Fibroblast of skin of back (primary cell): Measurements from ENCODE around the gene ZCCHC24.

Experiments used
- DNase-seq: peaks from one replicate; pipeline ENCODE4 v3.0.0-alpha.2; 2013

The ZCCHC24 gene

DNA sequence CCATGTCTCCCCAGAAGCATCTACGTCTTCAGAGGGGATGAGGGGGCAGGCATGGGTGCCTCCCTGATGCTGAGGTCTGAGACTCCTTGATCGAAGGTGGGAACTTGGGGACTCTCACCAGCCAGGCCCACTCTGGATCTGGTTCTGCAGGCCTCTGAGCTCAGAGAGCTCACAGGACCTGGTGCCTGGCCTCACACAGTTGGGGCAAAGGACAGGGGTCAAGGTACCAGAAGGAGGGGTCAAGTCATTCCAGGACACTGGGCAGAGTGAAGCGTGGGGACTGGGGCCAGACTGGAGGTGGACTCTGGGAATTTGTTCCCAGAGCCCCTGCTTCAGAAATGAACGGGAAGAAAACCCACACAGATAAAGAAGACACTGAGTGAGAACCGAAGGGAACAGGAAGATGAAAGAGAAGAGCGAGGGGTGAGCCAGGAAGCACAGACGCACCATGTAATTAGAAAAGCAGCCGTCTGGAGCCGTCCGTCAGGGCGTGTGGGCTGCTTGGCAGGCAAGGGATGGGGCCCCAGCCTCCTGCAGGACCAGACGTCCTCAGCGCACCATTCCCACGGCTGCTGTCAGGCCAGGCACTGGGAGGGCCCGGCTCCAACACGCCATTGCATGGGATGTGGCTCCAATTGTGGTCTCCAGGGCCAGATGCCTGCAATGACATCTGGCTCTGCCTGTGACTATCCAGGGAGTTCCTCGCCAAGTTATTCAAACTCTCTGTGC lies 47.7 kb downstream of the ZCCHC24 start:
- DNase-seq: peak; percentile 57

DNA sequence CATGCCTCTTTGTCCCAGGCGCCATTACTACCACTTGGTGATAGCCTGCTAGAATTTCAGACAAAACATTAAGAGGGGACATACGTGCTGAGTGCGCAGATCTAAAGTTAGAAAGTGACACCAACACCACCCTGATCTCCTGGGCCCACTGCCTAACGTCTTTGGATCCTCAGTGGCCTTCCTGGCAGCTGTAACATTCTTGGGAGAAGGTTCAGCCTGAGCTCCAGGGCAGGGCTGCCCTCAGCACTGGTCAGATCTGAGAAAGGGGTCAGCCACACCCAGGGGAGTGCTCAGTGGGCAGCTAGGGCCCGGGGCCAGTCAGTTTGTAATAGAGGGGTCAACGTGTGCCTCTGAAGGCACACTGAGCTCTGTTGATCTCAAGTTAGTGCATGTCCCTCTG lies 48.4 kb downstream of the ZCCHC24 start:
- no peak for DNase-seq

DNA sequence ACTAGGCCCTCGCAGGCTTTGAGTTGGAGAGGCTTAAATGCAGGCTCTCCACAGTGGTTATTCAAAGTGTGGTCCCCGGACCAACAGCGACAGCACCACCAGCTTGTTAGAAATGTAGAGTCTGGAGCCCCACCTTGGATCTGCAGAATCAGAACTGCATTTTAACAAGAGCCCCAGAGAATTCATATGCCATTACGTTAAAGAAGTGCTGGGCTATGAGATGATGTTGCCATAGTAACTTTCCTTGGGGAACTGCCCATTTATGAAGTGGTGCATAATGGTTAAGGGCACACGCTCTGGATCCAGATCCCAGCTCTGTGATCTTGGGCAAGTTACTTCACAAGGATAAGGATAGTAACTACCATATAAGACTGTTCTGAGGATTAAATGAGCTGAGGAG lies 48.9 kb downstream of the ZCCHC24 start:
- no peak for DNase-seq

DNA sequence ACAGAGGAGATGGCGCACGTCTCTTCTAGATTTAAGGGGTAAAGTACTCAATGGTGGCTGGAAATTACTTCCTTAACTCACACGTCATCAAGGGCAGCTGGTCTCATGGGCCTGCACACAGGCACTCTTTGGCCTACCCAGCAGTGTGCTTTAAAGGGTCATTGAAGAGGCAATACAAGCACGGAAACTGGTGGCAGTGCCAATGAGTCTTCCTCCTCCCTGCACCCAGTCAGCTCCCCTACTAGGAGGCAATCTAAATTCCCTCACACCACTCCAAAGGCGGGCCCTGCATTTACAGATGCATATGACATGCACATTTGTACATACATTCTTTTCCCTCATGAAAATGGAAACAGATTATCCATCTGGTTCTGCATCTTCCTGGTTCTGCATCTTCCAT lies 50.8 kb downstream of the ZCCHC24 start:
- no peak for DNase-seq

DNA sequence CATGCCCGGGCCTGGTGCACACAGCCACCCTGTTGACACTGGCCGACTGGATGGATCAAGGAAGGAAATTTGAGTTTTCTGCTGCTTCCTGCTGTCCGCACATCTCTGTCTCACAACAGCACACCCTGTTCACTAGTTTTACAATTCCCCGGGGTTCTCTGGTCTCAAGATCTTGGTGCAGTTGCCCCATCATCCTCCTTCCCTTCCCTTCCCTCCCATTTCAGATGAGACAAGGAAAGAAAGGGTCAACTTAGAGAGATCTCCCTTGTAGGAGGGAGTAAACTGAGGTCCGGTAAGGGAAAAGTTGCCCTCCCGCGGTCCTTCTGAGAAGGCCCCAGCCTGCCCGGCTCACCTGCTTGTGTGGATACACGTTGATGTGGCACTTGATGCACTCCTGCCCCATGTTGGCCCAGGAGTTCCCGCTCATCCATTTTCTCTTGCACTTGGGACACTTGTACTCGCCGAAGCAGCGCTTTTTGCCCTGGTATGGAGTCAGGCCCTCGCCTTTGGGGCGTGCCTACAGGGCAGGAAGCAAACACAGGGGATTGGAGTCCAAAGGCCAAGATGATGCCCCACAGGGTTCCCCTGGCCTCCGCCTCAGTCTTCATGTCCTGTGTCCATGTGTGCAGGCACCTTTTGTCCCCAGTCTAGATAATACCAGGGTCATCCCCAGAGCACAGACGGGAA lies 51.4 kb downstream of the ZCCHC24 start:
- no peak for DNase-seq

DNA sequence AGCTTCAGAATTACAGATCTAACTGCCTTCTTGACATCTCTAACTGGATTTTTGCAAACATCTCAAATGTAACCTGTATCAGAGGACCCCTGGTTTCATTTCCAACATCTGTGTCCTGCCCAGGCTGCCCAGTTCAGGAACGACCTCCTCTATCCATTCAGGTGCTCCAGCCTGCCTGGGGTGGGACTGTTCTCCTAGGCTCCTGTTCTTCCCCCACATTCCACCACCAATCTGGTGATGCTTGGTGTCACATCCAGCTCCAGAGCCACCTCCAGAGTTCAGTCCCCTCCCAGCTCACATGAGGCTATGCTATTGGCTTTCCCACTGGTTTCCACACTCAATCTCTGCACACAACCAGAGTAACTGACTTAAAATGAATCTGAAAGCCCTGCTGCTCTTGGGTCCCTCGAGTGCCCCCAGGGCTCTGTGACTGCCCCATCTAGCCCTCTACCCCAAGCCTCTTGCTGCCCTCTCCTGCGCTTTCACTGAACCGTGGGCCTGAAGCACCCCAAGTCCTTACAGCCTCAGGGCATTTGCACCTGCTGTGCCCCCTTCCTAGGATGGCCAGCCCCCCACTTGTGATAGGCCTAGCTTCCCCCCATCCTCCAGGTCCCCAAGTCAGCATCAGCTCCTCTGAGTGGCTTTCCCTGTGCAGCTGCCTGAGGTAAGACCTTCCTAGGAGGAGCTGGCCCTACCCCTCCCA lies 52.1 kb downstream of the ZCCHC24 start:
- DNase-seq: no peak

DNA sequence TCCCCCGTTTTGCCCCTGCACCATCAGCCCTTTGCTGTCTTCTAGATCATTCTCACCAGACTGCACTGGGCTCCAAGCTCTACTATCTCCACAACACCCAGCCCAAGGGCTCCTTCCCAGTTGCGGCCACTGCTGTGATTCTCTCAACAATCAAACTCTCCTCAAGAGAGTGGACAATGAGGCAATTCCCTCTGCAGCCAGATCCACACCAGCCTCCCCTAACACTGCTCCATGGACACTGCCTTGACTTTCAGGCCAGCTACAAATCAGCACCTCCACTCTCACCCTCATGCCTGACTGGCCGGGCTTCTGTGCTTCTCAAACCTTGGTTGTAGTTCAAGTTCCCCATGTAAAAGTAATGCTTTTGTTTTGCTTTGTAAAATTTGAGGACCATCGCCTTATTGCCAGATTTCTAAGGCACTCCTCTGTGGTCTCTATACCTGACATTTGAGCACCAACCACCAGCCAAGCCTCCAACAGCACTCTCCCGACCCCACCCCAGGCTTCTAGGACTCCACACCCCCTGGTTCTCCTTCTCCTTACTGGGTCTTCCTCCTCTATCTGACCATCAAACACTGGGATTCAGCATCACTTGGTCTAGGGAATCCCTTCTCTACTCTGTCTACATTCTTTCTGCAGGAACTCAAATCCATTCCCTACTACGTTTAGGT lies 52.8 kb downstream of the ZCCHC24 start:
- no peak for DNase-seq

DNA sequence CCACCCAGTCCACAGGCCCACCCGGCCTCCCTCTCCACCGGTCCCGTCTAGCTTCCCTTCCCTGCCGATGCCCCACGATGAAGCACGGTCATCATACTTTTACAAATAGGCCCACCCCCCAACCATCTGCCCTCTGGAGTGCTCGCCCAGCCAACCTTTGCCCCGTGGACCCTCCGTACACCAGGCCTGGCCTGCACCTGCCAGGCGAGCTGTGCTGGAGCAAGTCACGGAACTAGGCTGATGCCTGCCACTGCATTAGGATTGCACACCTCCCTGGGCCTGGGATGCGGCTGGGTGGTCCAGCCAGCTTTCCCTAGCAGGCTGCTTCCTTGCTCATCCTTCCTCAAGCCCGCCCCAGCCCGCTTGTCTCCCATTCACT lies 53.4 kb downstream of the ZCCHC24 start:
- no peak for DNase-seq

DNA sequence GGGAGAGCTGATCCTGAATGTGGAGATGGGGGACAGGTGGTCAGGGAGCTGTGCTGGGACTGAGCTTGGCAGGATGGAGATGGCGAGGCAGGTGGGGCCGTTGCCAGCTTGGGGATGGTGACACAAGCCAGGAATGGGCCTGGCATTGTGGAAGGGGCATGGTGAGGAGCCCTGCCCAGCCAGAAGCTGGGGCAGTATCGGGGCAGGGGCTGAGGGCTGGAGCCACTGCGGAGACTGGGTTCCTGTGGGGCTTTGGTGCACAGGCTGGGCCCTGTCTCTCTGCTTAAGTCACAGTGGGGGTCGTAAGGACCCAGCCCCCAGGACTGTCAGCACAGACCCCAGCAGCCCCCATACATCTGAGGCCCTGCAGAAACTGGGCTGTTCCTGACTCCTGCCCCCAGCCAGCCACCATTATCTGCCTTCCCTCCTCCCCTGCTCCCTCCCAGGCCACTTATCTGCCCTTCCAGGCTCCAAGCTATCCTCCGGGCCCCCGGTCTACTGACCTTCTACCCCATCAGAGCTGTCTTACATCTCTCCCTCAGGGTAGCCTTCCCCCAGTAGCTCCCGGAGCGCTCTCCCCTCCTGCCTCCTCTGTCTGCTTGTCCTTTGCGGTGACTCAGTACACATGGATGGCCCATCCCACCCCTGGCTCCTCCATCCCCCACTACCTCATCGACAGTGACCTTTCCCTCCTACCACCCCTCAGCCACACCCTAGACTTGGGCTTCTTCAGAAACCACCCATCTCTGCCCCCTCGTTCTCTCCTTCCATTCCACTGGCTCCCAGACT lies 54.0 kb downstream of the ZCCHC24 start:
- DNase-seq: no peak

DNA sequence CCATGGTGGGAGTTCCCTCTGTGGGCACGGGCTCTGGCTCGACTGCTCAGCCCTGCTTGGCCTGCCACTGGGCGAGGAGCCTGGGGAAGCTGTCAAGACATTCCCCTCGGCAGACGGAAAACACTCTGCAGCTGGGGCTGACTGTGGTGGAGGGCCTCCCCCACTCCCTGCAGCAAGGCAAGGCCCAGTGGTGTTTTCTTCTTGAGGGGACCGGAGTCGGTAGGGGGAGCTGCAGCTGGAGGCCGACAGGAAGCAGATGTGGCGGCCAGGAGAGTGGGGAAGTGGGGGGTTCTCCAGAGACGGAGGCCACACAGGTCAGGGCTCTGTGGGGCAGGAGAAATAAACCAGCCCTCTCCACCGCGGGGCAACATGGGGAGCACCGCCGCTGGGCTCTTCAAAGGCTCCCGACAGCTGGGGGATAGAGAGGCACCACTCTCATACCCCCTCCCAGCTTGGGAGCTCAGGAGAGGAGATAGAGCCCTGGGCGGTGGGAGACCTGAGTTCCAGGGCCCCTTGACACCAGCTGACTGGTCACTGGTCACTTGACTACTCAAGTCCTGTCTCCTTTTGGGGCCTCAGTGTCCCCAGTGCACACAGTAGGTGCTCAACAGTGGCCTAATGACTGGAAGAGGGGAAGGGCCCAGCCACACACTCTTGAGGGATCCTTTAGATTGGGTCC lies 54.7 kb downstream of the ZCCHC24 start:
- no peak for DNase-seq

DNA sequence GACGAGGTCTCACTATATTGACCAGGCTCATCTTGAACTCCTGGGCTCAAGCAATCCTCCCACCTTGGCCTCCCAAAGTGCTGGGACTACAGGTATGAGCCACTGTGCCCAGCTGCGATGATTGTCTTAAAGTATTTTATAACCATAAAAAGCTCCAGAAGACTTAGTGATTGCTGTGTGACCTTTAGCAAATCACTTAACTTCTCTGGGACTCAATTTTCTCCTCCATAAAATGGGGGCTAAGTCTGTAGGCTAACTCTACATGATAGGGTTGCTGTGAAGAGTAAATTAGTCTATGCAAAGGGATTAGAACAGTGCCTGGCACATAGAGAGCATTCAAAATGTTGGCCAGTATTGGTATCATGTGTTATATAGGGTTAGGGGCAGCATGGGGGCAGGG lies 55.4 kb downstream of the ZCCHC24 start:
- DNase-seq: no peak

DNA sequence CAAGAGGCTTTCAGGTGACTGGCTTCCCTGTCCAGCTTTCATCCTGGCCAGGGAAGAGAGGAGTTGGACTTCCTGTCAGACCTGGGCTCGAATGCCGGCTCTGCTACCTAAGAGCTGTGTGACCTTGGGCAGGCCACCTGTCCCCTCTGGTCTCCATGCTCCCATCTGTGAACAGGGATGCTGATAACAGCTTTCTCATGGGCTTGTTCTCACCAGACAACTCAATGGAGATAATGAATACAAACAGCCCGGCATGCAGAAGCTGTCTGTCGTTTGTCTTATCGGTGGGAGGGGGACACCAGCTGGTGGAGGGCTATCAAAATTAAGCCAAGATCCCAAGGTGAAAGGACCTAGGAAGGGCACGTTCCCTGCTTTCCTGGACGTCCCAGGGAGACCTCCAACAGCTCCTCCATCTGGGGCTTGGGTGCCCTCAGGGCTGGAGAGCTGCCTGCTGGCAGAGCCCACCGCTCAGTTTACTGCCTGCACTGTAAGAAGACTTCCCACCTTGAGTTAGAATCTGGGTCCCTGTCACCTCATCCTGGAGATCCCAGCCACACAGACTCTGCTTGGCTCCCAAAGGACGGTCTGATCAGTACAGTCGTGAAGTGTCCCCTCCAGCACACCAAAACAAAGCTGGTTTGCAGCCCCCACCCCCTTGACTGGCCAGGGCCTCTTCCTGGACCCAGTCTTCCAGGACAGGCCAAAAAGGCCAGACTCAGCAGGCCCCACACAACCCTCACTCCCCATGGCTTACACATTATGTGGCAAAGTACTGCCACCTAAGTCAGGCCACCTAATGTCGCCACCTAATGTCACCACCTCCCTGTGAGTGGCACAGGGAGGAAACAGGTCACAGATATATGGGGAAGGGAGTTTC lies 57.2 kb downstream of the ZCCHC24 start:
- DNase-seq: no peak

DNA sequence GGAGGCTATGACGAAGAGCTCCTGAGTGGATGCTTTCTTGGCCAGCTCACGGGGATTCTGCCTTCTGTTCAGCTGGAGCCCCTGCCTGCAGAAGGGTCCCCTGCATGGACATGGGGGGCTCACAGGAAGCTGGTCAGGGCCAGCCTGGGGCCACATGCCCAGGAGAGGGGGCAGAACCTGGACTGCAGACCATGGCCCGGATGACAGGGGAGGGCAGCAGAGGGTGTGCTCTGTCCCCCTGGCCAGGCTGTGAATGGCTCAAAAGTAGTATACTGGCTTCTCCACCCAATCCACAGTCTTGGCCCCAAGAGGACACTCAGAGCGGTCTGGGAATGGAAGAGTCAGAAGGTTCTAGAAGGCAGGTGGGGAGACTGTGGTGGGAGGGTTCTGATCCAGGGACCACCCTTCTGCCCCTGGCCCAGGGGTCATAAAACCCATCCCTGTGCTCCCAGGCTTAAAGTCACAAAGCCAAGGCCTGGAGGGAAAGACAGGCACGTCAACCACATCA lies 57.9 kb downstream of the ZCCHC24 start:
- DNase-seq: no peak

DNA sequence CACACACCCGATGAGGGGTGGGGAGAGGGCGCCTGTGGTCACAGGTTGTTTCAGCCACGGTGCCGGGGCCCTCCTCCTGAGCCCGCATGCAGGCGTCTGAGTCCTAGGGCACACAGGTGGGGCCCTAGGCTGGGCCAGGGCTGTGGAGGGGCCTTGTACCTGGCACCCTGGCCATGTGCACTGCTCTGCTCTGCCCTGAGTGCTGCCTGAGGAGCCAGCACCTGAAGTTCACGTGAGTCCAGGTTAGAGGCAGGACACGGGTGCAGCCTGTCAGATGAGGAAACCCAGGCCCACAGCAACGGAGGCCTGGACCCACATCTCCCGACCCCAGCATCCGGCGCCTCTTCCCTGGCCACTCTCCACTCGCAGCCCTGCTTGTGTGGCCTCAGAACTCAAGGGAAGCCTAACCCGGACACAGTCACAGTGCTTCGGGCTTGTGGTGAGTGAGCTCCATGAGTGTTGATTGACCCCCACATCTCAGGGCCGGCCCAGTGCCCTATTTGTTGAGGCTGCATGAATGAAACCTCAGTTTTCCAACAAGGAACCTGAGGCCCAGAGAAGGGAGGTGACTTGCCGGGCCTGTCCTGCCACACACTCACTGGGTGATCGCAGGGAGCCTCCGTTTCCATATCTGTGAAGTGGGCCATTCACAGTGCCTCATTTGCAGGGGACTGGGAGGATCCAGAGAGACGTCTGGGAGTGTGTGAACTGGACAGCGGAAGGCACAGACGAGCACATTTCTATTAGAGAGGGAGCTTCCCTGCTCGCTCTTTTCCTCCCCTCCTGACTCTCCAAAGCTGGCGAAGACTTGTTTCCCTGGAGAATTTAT lies 58.6 kb downstream of the ZCCHC24 start:
- no peak for DNase-seq

DNA sequence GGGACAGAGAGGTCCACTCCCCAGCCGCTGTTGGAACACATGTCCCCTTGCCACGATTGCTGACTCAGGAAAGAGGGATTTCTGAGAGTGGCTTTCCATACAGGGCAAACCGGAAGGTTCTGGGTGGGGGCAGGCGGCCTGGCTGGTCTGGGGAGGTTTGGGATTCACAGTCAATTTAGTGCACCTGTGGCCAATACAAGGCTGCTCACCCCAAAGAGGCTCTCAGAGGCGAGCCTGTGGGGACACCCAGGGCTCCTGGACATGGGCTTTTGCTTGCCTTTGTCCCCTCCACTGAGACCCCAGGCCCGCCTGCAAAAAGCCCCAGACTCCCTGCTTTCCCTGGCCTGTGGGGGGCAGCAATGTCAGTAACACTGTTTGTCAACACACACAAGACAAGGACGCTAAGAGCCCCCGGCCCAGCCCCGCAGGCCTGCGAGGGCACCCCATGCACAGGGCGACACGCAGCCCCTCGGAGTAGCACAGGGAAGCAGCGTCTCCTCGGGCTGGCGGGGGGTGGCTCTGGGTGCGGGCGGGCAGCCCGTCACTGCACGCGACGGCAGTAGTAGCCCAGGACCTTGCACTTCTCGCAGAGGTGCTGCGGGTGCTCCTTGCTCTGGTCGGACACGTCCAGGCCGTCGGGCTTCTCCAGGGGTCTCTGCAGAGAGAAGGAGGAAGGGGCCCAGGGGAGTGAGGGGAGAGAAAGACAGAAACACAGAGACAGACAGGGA lies 59.5 kb downstream of the ZCCHC24 start:
- no peak for DNase-seq

DNA sequence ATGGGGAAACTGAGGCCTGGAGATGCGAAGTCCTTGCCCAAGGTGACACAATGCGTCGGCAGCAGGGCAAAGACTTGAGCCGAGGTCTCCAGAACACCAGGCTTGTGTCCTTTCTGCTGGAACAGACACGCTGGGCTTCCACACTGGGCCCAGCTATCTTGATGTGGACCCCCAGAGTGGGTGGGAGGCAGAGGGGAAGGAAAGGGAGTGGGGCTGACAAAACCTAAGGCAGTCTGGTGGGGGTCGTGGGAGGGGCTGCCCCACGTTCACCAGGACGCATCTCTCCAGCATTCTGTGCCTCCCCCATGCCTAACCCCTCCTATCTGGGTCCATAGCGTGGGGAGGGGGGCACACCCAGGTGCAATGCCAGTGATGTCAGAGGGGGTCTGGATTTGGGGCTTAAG lies 60.0 kb downstream of the ZCCHC24 start:
- no peak for DNase-seq

DNA sequence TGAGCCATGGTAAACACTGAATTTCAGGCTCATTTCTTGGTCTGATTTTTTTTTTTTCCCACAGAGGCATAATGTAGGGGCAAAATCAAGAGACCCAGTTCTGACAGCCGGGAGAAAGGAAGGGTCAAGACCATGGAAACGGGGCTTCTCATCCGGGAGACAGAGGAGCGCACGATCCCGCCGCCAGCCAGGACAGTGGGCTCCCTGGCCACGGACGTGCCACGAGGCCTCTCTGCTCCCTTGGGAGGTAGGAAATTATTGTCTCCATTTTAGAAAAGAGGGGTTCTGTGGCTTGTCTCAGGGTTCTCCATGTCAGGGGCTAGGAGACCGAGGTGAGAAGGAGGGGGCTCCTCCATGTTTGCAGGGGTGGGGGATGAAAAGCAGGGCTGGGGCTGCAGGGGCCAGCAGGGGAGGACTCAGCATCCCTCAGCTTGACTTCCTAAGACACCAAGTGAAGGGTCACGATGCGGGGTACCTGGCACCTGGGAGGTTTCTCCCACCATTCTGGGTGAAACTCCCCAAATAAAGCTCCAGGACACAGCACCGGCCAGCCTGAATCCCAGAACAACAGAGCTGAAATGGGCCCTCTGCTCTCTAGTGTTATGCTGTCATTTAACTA lies 60.5 kb downstream of the ZCCHC24 start:
- no peak for DNase-seq

DNA sequence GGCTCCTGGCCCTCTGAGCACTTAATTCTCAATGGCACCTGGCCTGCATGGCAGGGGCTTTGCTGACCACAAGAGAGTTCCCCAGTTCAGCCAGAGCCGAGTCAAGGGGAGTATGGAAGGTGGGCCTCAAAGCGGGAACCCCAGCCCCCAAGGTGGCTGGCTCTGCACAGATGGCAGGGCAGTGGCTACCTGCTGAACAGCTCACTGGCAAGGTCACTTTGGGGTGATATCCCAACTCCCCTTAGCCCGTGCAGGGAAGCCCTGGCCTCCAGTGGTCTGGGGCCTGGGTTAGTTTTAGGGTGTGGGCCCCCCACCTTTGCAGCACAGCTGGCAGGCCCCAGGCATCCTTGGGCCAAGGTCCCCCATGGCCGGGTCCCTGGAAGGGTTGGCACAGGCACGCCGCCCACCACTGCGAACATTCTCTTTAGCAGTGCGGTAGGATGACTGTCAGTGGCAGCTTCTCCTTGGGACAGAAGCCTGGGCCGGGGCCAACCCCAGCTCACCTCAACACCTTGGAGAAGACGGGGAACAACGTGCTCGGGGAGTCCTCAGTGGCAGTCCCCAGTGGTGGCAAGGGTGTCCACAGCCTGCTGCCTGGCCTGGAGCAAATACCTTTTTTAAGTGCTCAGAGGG lies 61.3 kb downstream of the ZCCHC24 start:
- no peak for DNase-seq
